ENCODE data around the gene ADCY9. TPM values are rescaled to one million over a fixed set of nuclear protein-coding genes. Genes with fewer than 3 reads are reported as not detected.

The ADCY9 gene
- polyA plus RNA-seq, 1 donor from 2014 or later = 6.3 TPM

- H3K36me3 ChIP-seq (ENCODE audit: insufficient read depth, low read length) = no peaks in the 10 kb centered on the region
- H3K79me2 ChIP-seq (replicated peaks; ENCODE audit: insufficient read depth, low read length) = no peaks in the 10 kb centered on the region
- H3K4me2 ChIP-seq (ENCODE audit: low read length) = no peak overlapping the region
- H2AFZ ChIP-seq (ENCODE audit: low read depth, low read length) = no peak overlapping the region
- H3K4me3 ChIP-seq (ENCODE audit: low read length) = no peak overlapping the region
- no peak for TF ChIP-seq TAF1 (IDR thresholded peaks at IDR 0.05; ENCODE audit: low read depth)
- TF ChIP-seq MXI1 (conservative IDR thresholded peaks at IDR 0.05; ENCODE audit: poor library complexity, severe bottlenecking) = no peak
- TF ChIP-seq SMC3 (conservative IDR thresholded peaks at IDR 0.05; ENCODE audit: poor library complexity) = no peak
- TF ChIP-seq, protein P1, sequence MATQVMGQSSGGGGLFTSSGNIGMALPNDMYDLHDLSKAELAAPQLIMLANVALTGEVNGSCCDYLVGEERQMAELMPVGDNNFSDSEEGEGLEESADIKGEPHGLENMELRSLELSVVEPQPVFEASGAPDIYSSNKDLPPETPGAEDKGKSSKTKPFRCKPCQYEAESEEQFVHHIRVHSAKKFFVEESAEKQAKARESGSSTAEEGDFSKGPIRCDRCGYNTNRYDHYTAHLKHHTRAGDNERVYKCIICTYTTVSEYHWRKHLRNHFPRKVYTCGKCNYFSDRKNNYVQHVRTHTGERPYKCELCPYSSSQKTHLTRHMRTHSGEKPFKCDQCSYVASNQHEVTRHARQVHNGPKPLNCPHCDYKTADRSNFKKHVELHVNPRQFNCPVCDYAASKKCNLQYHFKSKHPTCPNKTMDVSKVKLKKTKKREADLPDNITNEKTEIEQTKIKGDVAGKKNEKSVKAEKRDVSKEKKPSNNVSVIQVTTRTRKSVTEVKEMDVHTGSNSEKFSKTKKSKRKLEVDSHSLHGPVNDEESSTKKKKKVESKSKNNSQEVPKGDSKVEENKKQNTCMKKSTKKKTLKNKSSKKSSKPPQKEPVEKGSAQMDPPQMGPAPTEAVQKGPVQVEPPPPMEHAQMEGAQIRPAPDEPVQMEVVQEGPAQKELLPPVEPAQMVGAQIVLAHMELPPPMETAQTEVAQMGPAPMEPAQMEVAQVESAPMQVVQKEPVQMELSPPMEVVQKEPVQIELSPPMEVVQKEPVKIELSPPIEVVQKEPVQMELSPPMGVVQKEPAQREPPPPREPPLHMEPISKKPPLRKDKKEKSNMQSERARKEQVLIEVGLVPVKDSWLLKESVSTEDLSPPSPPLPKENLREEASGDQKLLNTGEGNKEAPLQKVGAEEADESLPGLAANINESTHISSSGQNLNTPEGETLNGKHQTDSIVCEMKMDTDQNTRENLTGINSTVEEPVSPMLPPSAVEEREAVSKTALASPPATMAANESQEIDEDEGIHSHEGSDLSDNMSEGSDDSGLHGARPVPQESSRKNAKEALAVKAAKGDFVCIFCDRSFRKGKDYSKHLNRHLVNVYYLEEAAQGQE (IDR thresholded peaks at IDR 0.05; ENCODE audit: borderline replicate concordance) = no peak
- TF ChIP-seq, protein P2, sequence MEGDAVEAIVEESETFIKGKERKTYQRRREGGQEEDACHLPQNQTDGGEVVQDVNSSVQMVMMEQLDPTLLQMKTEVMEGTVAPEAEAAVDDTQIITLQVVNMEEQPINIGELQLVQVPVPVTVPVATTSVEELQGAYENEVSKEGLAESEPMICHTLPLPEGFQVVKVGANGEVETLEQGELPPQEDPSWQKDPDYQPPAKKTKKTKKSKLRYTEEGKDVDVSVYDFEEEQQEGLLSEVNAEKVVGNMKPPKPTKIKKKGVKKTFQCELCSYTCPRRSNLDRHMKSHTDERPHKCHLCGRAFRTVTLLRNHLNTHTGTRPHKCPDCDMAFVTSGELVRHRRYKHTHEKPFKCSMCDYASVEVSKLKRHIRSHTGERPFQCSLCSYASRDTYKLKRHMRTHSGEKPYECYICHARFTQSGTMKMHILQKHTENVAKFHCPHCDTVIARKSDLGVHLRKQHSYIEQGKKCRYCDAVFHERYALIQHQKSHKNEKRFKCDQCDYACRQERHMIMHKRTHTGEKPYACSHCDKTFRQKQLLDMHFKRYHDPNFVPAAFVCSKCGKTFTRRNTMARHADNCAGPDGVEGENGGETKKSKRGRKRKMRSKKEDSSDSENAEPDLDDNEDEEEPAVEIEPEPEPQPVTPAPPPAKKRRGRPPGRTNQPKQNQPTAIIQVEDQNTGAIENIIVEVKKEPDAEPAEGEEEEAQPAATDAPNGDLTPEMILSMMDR (IDR thresholded peaks at IDR 0.05; ENCODE audit: poor library complexity, severe bottlenecking) = no peak
- TF ChIP-seq RAD21 (conservative IDR thresholded peaks at IDR 0.05) = no peak
- no peak overlapping the region for H3K27ac ChIP-seq (ENCODE audit: low read length)
- no peaks in the 10 kb centered on the region for H3K27me3 ChIP-seq (ENCODE audit: insufficient read depth, low read depth, low read length)
- H3K9me3 ChIP-seq (ENCODE audit: low read length) = no peaks in the 10 kb centered on the region
- no peaks in the 10 kb centered on the region for H4K20me1 ChIP-seq (ENCODE audit: insufficient read depth)
- H3K9ac ChIP-seq (ENCODE audit: low read length) = no peak overlapping the region
- H3K9me2 ChIP-seq (ENCODE audit: insufficient read depth, low read length) = no peaks in the 10 kb centered on the region
- H3F3A ChIP-seq (ENCODE audit: insufficient read depth, low read length, poor library complexity, severe bottlenecking) = no peaks in the 10 kb centered on the region
These were observed 123.8 kb downstream of the ADCY9 start for GRCh38 chr16:3992297-3993051.

GRCh38 chr16:3988824-3989223, 127.4 kb downstream of the ADCY9 start:
- TF ChIP-seq, protein P1 (IDR thresholded peaks at IDR 0.05; ENCODE audit: borderline replicate concordance) = no peak
- no peak for TF ChIP-seq MXI1 (conservative IDR thresholded peaks at IDR 0.05; ENCODE audit: poor library complexity, severe bottlenecking)
- no peak for TF ChIP-seq EP300 (conservative IDR thresholded peaks at IDR 0.05; ENCODE audit: poor library complexity, severe bottlenecking)
- TF ChIP-seq, protein P2 (IDR thresholded peaks at IDR 0.05; ENCODE audit: poor library complexity, severe bottlenecking) = no peak
- no peak for TF ChIP-seq POLR2AphosphoS5 (IDR thresholded peaks at IDR 0.05)
- no peak for TF ChIP-seq TAF1 (IDR thresholded peaks at IDR 0.05; ENCODE audit: low read depth)
- TF ChIP-seq SMC3 (conservative IDR thresholded peaks at IDR 0.05; ENCODE audit: poor library complexity) = no peak
- no peak for TF ChIP-seq RAD21 (conservative IDR thresholded peaks at IDR 0.05)
- TF ChIP-seq EZH2 (IDR thresholded peaks at IDR 0.05; ENCODE audit: borderline replicate concordance, insufficient read depth, low read length, poor library complexity, severe bottlenecking) = no peak
- no peak overlapping the region for H3K27ac ChIP-seq (ENCODE audit: low read length)
- H3F3A ChIP-seq (ENCODE audit: insufficient read depth, low read length, poor library complexity, severe bottlenecking) = no peaks in the 10 kb centered on the region
- no peaks in the 10 kb centered on the region for H3K27me3 ChIP-seq (ENCODE audit: insufficient read depth, low read depth, low read length)
- no peaks in the 10 kb centered on the region for H3K9me2 ChIP-seq (ENCODE audit: insufficient read depth, low read length)
- H4K20me1 ChIP-seq (ENCODE audit: insufficient read depth) = no peaks in the 10 kb centered on the region
- H3K36me3 ChIP-seq (ENCODE audit: insufficient read depth, low read length) = no peaks in the 10 kb centered on the region
- no peak overlapping the region for H3K4me3 ChIP-seq (ENCODE audit: low read length)
- H2AFZ ChIP-seq (ENCODE audit: low read depth, low read length) = no peak overlapping the region
- H3K79me2 ChIP-seq (replicated peaks; ENCODE audit: insufficient read depth, low read length) = no peaks in the 10 kb centered on the region
- H3K9ac ChIP-seq (ENCODE audit: low read length) = no peak overlapping the region
- H3K9me3 ChIP-seq (ENCODE audit: low read length) = no peaks in the 10 kb centered on the region
- no peak overlapping the region for H3K4me2 ChIP-seq (ENCODE audit: low read length)

Data from neural cell (in vitro differentiated cells).